Trophoblast cell (in vitro differentiated cells and primary cell): ENCODE measurements around the gene KAT5.
"Not testable (repeated sequence)": the region's sequence is repeated elsewhere in the genome, so short reads cannot be mapped to it uniquely, and the experiment has no call there.

Experiments
- DNase-seq, 2 donors: peaks; one replicate each; pipeline ENCODE4 v3.0.0-alpha.2; 2016
- H2AFZ ChIP-seq: 2 replicates; pipeline ENCODE4 v1.6.1; 2013; ENCODE audit warnings: low read length, moderate library complexity, mild to moderate bottlenecking; ENCODE audit not compliant: insufficient read depth, poor library complexity
- H2AK5ac ChIP-seq: 2 replicates; pipeline ENCODE4 v1.6.1; 2013; ENCODE audit warnings: mild to moderate bottlenecking, low read length
- H2BK120ac ChIP-seq: 2 replicates; pipeline ENCODE4 v1.6.1; 2013; ENCODE audit warnings: low read length, mild to moderate bottlenecking, moderate library complexity; ENCODE audit not compliant: insufficient read depth, poor library complexity
- H2BK12ac ChIP-seq: 2 replicates; pipeline ENCODE4 v1.6.1; 2013; ENCODE audit warnings: mild to moderate bottlenecking, low read length, moderate library complexity
- H2BK5ac ChIP-seq: 2 replicates; pipeline ENCODE4 v1.6.1; 2013; ENCODE audit warnings: low read length, low read depth, moderate library complexity, mild to moderate bottlenecking; ENCODE audit not compliant: poor library complexity
- H3K14ac ChIP-seq: 2 replicates; pipeline ENCODE4 v1.6.1; 2013; ENCODE audit warnings: mild to moderate bottlenecking, low read length
- H3K18ac ChIP-seq: 2 replicates; pipeline ENCODE4 v1.6.1; 2013; ENCODE audit warnings: mild to moderate bottlenecking, low read length
- H3K23ac ChIP-seq: 2 replicates; pipeline ENCODE4 v1.6.1; 2013; ENCODE audit warnings: low read length
- H3K27ac ChIP-seq: 2 replicates; pipeline ENCODE4 v1.5.1; 2013; ENCODE audit warnings: low read depth, mild to moderate bottlenecking, inconsistent platforms, low read length, moderate library complexity
- H3K27me3 ChIP-seq: 2 replicates; pipeline ENCODE4 v1.6.1; 2013; ENCODE audit warnings: inconsistent platforms, mild to moderate bottlenecking, low read length, moderate library complexity; ENCODE audit not compliant: insufficient read depth
- H3K36me3 ChIP-seq, 2 experiments: 1 replicate in 1 of 2; 2 replicates in 1 of 2; pipeline ENCODE4 v1.6.1; 2013; ENCODE audit warnings: low read length in 2 of 2, mild to moderate bottlenecking in 2 of 2, moderate library complexity in 1 of 2; ENCODE audit not compliant: insufficient read depth in 2 of 2, control insufficient read depth in 1 of 2
- H3K4ac ChIP-seq: 2 replicates; pipeline ENCODE4 v1.6.1; 2013; ENCODE audit warnings: low read depth, mild to moderate bottlenecking, low read length, moderate library complexity
- H3K4me1 ChIP-seq, 2 experiments: 1 replicate in 1 of 2; 2 replicates in 1 of 2; pipeline ENCODE4 v1.6.1; 2013; ENCODE audit warnings: low read length in 2 of 2, mild to moderate bottlenecking in 2 of 2, moderate library complexity in 1 of 2; ENCODE audit not compliant: insufficient read depth in 2 of 2, control insufficient read depth in 1 of 2
- H3K4me2 ChIP-seq: 2 replicates; pipeline ENCODE4 v1.6.1; 2013; ENCODE audit warnings: inconsistent platforms, mild to moderate bottlenecking, low read length, moderate library complexity
- H3K4me3 ChIP-seq: 2 replicates; pipeline ENCODE4 v1.5.1; 2013; ENCODE audit warnings: mild to moderate bottlenecking, low read depth, low read length, inconsistent platforms
- H3K79me1 ChIP-seq: one replicate; pipeline ENCODE4 v1.6.1; 2013; ENCODE audit warnings: low read length
- H3K79me2 ChIP-seq: 2 replicates; pipeline ENCODE4 v1.6.1; 2013; ENCODE audit warnings: low read length, mild to moderate bottlenecking; ENCODE audit not compliant: control insufficient read depth, insufficient read depth, poor library complexity
- H3K9ac ChIP-seq: 2 replicates; pipeline ENCODE4 v1.6.1; 2013; ENCODE audit warnings: mild to moderate bottlenecking, low read length
- H3K9me3 ChIP-seq: 2 replicates; pipeline ENCODE4 v1.6.1; 2013; ENCODE audit warnings: low read depth, mild to moderate bottlenecking, control low read depth, inconsistent platforms, low read length; ENCODE audit not compliant: insufficient read depth
- H4K12ac ChIP-seq: 2 replicates; pipeline ENCODE4 v1.6.1; 2013; ENCODE audit warnings: low read depth, mild to moderate bottlenecking, low read length, moderate library complexity
- H4K8ac ChIP-seq: 2 replicates; pipeline ENCODE4 v1.6.1; 2013; ENCODE audit warnings: low read depth, mild to moderate bottlenecking, low read length, moderate library complexity
- H4K91ac ChIP-seq: one replicate; pipeline ENCODE4 v1.6.1; 2013; ENCODE audit warnings: low read depth, mild to moderate bottlenecking, low read length, moderate library complexity
- WGBS: extraction: QIAGEN DNeasy Blood & Tissue Kit; methylation state at CpG from one replicate; pipeline ENCODE4 v1.1.7; 2013; ENCODE audit warnings: missing lambda C conversion rate; ENCODE audit not compliant: insufficient read length, insufficient coverage; ENCODE audit errors: extremely low coverage; 5-methylcytosine and 5-hydroxymethylcytosine counted together

KAT5 gene

DNA sequence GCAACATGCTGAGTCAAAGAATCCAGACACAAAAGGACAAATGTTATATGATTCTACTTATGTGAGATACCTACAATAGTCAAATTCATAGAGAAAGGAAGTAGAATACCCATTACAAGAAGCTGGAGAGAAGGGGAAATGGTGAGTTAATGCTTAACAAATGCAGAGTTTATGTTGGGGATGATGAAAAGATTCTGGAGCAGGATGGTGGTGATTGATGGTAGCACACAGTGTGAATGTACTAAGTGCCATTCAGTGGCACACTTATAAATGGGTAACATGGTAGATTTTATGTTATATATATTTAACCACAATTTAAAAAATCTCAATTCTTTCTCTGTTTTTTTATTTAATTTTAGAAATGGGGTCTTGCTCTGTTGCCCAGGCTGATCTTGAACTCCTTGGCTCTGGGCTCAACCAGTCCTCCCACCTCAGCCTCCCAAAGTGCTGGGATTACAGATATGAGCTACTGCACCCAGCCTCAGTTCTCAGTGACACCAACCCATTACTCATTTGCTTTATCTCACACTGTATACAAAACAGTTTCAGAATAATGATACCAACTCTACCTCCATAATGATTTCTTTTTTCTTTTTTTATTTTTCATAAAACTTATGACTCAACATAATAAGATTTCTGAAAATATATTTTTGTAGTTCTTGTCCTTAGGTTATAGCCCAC is 39.7 kb upstream of the KAT5 start:
- Histone ChIP-seq H3K4me1 (no peaks in the 10 kb centered on the region), H4K91ac (no peak overlapping the region), H3K4me2 (no peak overlapping the region)

DNA sequence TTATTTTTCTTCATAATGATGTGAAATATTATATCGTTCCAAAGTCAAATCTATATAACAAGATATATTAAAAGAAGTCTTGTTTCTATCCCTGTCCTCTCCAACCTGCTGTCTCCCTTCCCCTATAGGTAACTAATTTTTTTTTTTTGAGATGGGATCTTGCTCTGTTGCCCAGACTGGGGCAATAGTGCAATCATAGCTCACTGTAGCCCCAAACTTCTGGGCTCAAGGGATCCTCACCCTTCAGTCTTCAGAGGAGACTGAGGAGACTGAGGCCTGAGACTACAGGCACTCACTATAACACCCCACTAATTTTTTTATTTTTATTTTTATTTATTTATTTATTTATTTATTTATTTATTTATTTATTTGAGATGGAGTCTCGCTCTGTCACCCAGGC is 39.1 kb upstream of the KAT5 start:
- Histone ChIP-seq H3K27me3 (no peaks in the 10 kb centered on the region), H3K4me1 (no peaks in the 10 kb centered on the region), H2BK12ac (no peak overlapping the region), H3K79me1 (no peaks in the 10 kb centered on the region), H3K14ac (no peak overlapping the region), H3K18ac (no peak overlapping the region), H4K12ac (no peak overlapping the region), H2AFZ (no peak overlapping the region), H3K23ac (no peak overlapping the region), H3K79me2 (no peaks in the 10 kb centered on the region), H3K4me2 (no peak overlapping the region), H3K9ac (no peak overlapping the region), H3K4me3 (no peak overlapping the region), H3K36me3 (no peaks in the 10 kb centered on the region), H3K9me3 (no peaks in the 10 kb centered on the region), H2BK120ac (no peak overlapping the region), H2BK5ac (no peak overlapping the region), H3K27ac (no peak overlapping the region), H2AK5ac (no peak overlapping the region), H3K4ac (no peak overlapping the region), H4K91ac (no peak overlapping the region), H4K8ac (no peak overlapping the region)
- no peak for DNase-seq
- no CpG with 5 or more reads among the region's 2 CpGs for WGBS

More for the DNA sequence above, 39.7 kb upstream of the KAT5 start:
- Histone ChIP-seq H3K27ac (no peak overlapping the region), H3K23ac (no peak overlapping the region), H3K79me2 (no peaks in the 10 kb centered on the region), H3K27me3 (no peaks in the 10 kb centered on the region), H3K18ac (no peak overlapping the region), H2BK120ac (no peak overlapping the region), H2AK5ac (no peak overlapping the region), H2BK5ac (no peak overlapping the region), H3K4me3 (no peak overlapping the region), H3K4ac (no peak overlapping the region), H4K8ac (no peak overlapping the region), H4K12ac (no peak overlapping the region), H2BK12ac (no peak overlapping the region), H2AFZ (no peak overlapping the region), H3K9ac (no peak overlapping the region), H3K79me1 (no peaks in the 10 kb centered on the region), H3K14ac (no peak overlapping the region), H3K9me3 (no peaks in the 10 kb centered on the region), H3K36me3 (no peaks in the 10 kb centered on the region)
- DNase-seq, result no peak

DNA sequence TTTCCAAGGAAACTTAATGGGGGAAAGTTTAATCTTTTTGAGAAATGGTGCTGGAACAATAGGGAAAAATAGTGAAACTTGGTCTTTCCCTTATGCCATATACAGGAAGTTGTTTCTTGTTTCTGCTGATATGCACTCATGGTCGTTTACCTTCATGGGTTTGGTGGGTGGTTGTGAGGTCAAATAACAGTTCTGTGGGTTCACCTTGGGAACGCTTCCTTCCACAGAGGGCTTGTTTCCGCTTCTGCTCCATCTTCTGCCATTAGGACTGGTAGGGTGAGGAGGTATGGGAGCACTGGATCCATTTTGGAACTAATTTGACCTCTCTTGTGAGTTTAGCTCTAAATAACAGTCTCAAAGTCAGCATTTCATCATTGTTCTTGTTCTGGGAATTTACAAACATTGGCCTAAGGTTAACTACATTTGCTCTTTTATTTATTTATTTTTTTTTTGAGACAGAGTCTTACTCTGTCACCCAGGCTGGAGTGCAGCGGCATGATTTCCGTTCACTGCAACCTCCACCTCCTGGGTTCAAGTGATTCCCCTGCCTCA is 31.8 kb upstream of the KAT5 start:
- H3K18ac ChIP-seq, result no peak overlapping the region
- H4K8ac ChIP-seq, result no peak overlapping the region
- H3K9ac ChIP-seq, result no peak overlapping the region
- H3K23ac ChIP-seq, result no peak overlapping the region
- no CpG with 5 or more reads among the region's 5 CpGs for WGBS
- no peaks in the 10 kb centered on the region for H3K79me2 ChIP-seq
- H2BK5ac ChIP-seq, result no peak overlapping the region
- H3K36me3 ChIP-seq, result no peaks in the 10 kb centered on the region
- H3K4me2 ChIP-seq, result no peak overlapping the region
- H3K4me3 ChIP-seq, result no peak overlapping the region
- H3K27me3 ChIP-seq, result no peaks in the 10 kb centered on the region
- H3K4me1 ChIP-seq, result no peaks in the 10 kb centered on the region
- H3K9me3 ChIP-seq, result no peaks in the 10 kb centered on the region
- no peak overlapping the region for H2AFZ ChIP-seq
- no peak overlapping the region for H3K14ac ChIP-seq
- H2BK12ac ChIP-seq, result no peak overlapping the region
- H3K4ac ChIP-seq, result no peak overlapping the region
- no peak overlapping the region for H4K91ac ChIP-seq
- DNase-seq, result no peak
- no peaks in the 10 kb centered on the region for H3K79me1 ChIP-seq
- H2BK120ac ChIP-seq, result no peak overlapping the region
- H4K12ac ChIP-seq, result no peak overlapping the region
- H2AK5ac ChIP-seq, result no peak overlapping the region
- H3K27ac ChIP-seq, result no peak overlapping the region

DNA sequence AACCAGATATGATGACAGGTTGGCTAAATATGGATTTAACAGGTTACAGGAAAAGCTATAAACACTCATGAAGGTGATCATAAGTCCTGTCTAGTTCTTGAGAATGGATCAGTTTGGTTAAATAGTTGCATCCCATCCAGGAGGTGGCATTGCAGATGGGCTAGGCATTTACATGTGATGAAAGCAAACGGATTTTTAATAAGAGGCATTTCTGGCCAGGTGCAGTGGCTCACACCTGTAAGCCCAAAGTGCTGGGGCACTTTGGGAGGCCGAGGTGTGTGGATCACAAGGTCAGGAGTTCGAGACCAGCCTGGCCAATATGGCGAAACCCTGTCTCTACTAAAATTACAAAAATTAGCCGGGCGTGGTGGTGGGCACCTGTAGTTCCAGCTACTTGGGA is 28.6 kb upstream of the KAT5 start:
- not testable (repeated sequence) for H3K9me3 ChIP-seq, H2BK5ac ChIP-seq, H3K9ac ChIP-seq, H3K23ac ChIP-seq, H2BK12ac ChIP-seq, H3K79me2 ChIP-seq, H3K4me2 ChIP-seq, H2AFZ ChIP-seq, H3K36me3 ChIP-seq, DNase-seq, H3K4me1 ChIP-seq, H3K4me3 ChIP-seq, H4K8ac ChIP-seq, H4K91ac ChIP-seq, H3K14ac ChIP-seq, H3K27me3 ChIP-seq, H3K4ac ChIP-seq, H4K12ac ChIP-seq, H2AK5ac ChIP-seq, H3K18ac ChIP-seq, H2BK120ac ChIP-seq, H3K27ac ChIP-seq, H3K79me1 ChIP-seq
- WGBS, result no CpG with 5 or more reads among the region's 6 CpGs
